Stimulated activated CD4-positive, alpha-beta T cell treated with anti-CD3 and anti-CD28 coated beads, Interleukin-1b, Interleukin-23, amount 100 ng/mL, for 1 hour (primary cell): ENCODE measurements around the gene PITPNM3.

Source experiments
- DNase-seq, 2 donors: peaks; one replicate each; pipeline ENCODE4 v3.0.0-alpha.2; 2020; ENCODE audit warnings: low read depth in 2 of 2

PITPNM3 gene

DNA sequence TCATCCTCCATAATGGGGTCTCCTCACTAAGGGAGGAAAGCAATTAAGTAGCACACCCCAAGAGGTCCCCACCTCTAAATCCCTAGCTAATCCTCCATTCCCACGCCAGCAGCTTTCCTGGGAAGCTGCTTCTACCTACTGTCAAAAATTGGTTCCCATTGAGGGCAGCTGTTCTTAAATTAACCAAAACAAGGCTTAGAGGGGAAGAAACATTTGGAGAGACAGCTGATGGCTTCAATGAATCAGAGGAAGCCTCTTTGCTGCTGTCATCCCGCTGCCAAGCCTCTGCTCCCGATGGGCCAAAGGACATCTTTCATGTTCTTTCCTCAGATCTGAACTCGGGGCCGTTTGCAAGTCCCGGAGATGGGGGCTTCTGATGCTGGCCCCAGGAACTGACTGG, 148.1 kb downstream of the PITPNM3 start:
- no peak for DNase-seq

DNA sequence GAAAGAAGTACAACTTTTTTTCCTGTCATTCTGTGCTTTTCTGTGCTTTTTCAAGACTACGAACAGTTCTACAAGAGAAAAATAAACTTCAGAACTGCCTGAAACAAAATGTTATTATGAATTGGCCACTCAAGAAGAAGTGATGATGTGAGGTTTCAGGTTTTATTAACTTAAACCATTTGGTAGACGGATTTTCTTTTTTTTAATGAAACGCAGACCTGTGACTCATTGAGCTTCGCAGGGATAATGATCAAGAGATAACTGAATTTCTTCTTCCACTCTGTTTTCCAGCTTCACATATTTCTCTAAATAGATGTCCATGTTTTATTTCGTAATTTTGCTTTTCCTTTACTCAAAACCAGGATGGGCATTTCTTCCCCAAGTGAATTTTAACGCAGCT, 154.1 kb downstream of the PITPNM3 start:
- no peak for DNase-seq
